Activated naive CD4-positive, alpha-beta T cell treated with anti-CD3 and anti-CD28 coated beads for 36 hours (primary cell): ENCODE results near the gene CTNNAL1. TPM values are rescaled to one million over a fixed set of nuclear protein-coding genes. Genes with fewer than 3 reads are reported as not detected.
"Not testable (repeated sequence)": the region's sequence is repeated elsewhere in the genome, so short reads cannot be mapped to it uniquely, and the experiment has no call there.

Experiments
- CTCF ChIA-PET: fragments of 350-600 bp; sonication (Branson Sonifier 250); formaldehyde crosslinking; loops from one replicate; lab custom pipeline; 2021; ENCODE audit warnings: antibody characterized with exemption; lab: Charles Lee
- DNase-seq: peaks from one replicate; pipeline ENCODE4 v3.0.0-alpha.2; 2020
- H3K27ac Mint-ChIP-seq: one replicate; pipeline ENCODE4 v1.8.0; 2021; ENCODE audit warnings: mild to moderate bottlenecking, mixed read lengths
- H3K27me3 Mint-ChIP-seq: one replicate; pipeline ENCODE4 v1.8.0; 2021; ENCODE audit warnings: low read depth, mixed read lengths
- H3K36me3 Mint-ChIP-seq: one replicate; pipeline ENCODE4 v1.8.0; 2021; ENCODE audit warnings: low read depth, mixed read lengths
- H3K4me1 Mint-ChIP-seq: one replicate; pipeline ENCODE4 v1.8.0; 2021; ENCODE audit warnings: low read depth, mixed read lengths
- H3K4me3 Mint-ChIP-seq: one replicate; pipeline ENCODE4 v1.8.0; 2021; ENCODE audit warnings: mild to moderate bottlenecking, moderate library complexity, mixed read lengths
- H3K9me3 Mint-ChIP-seq: one replicate; pipeline ENCODE4 v1.8.0; 2021; ENCODE audit warnings: mixed read lengths
- intact Hi-C: fragments of 100-400 bp; cut with micrococcal nuclease; formaldehyde crosslinking; loops from one replicate; pipeline ENCODE4 v1.15.1; 2023
- microRNA-seq: library from miRNA; unstranded; fragments of <30 nt; microRNA quantifications from one replicate; pipeline ENCODE4 v1.2.0, GENCODE V29; 2022; ENCODE audit warnings: borderline microRNAs expressed, borderline replicate concordance
- total RNA-seq, 2 experiments: library from RNA; stranded (reverse); gene quantifications; one replicate each; pipeline ENCODE4 v1.2.3, GENCODE V29; 2021

The CTNNAL1 gene
- total RNA-seq, 2 experiments from 2014 or later = 18.4 to 19.0 TPM

GRCh38 chr9:108910914-108911313, 102.4 kb downstream of the CTNNAL1 start:
- intact Hi-C loops = no loop called here
- no peaks in the 10 kb centered on the region for H3K27me3 Mint-ChIP-seq
- peaks cover 44% of the 10 kb centered on the region for H3K36me3 Mint-ChIP-seq
- H3K4me3 Mint-ChIP-seq = no peak overlapping the region
- H3K27ac Mint-ChIP-seq = no peak overlapping the region
- no peaks in the 10 kb centered on the region for H3K9me3 Mint-ChIP-seq
- no peak for DNase-seq
- CTCF ChIA-PET = no interaction called here
- H3K4me1 Mint-ChIP-seq = peaks cover 12% of the 10 kb centered on the region

GRCh38 chr9:108910402-108910801, 102.9 kb downstream of the CTNNAL1 start:
- CTCF ChIA-PET = no interaction called here
- Mint-ChIP-seq H3K27me3 (no peaks in the 10 kb centered on the region), H3K27ac (no peak overlapping the region), H3K4me1 (peaks cover 12% of the 10 kb centered on the region), H3K4me3 (no peak overlapping the region), H3K36me3 (peaks cover 41% of the 10 kb centered on the region), H3K9me3 (no peaks in the 10 kb centered on the region)
- DNase-seq = no peak
- intact Hi-C loops = no loop called here

DNA sequence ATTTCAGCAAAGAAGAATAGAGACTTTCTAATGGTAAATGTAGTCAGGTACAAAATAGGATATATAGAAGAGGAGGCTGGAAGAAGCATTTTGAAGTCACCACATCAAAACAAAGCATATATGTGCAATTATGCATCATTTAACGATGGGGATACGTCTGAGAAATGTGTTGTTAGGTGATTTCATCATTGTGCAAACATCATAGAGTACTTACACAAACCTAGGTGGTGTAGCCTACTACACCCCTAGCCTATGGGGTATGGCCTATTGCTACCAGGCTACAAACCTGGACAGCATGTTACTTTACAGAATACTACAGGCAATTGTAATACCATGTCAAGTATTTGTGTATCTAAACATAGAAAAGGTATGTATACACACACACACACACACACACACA, 107.8 kb downstream of the CTNNAL1 start:
- intact Hi-C loops = no loop called here
- no peak overlapping the region for H3K4me3 Mint-ChIP-seq
- H3K27me3 Mint-ChIP-seq = no peaks in the 10 kb centered on the region

DNA sequence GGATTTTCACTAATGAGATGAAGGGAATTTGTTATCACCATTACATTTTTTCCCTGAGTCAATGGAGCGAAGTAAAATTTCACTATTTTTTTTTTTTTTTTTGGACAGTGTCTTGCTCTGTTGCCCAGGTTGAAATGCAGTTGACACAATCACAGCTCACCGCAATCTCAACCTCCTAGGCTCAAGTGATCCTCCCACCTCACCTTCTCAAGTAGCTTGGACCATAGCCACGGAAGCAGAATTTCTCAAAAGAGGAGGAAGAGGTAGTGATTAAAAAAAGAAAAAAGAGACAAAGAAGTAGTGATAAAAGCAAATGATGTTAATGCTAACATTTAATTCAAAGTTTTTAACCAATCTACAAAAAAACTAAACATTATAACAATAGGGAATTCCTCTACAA, 109.1 kb downstream of the CTNNAL1 start:
- no peak overlapping the region for H3K4me3 Mint-ChIP-seq
- no peaks in the 10 kb centered on the region for H3K9me3 Mint-ChIP-seq
- intact Hi-C loops = no loop called here
- H3K36me3 Mint-ChIP-seq = peaks cover 36% of the 10 kb centered on the region
- no peak for DNase-seq
- no peak overlapping the region for H3K27ac Mint-ChIP-seq
- no peaks in the 10 kb centered on the region for H3K27me3 Mint-ChIP-seq
- H3K4me1 Mint-ChIP-seq = no peaks in the 10 kb centered on the region
- CTCF ChIA-PET = interaction anchor here (0.7 to 1.4 kb wide), 3 partner anchors 9 to 14 kb away, joined by 3 read pairs; no protein-coding TSS in a partner anchor

More for the DNA sequence above, 107.8 kb downstream of the CTNNAL1 start:
- no peak overlapping the region for H3K27ac Mint-ChIP-seq
- DNase-seq = no peak
- no peaks in the 10 kb centered on the region for H3K4me1 Mint-ChIP-seq
- CTCF ChIA-PET = no interaction called here
- peaks cover 38% of the 10 kb centered on the region for H3K36me3 Mint-ChIP-seq
- H3K9me3 Mint-ChIP-seq = no peaks in the 10 kb centered on the region

DNA sequence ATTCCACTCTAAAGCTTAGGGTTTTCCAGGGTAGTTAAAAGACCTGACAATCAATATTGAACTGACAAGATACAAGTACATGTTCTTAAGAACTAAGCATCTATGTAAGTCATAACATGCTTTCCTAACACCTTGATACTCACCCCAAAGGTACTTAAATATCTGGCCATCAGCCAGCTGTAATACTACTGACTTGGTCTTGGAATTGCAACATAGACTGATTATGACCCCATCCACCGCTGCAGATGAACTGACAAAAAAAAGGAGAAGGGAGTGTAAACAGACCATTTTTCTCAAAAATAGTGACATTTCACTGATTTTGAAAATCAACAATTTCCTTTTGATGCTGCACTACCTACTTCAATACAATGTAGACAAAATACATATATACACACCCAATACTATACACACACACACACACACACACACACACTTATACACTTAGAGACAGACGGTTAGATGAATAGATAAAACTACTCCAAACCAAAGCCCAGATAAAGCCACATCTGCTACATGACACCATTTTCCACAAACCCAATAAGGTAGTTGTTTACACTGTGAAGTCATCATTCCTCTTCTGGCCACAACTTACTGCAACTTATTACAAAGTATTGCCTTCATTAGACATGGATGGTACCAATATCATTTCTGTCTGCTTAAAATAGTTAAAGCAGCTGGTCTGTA, 109.7 kb downstream of the CTNNAL1 start:
- intact Hi-C loops = no loop called here
- H3K27ac Mint-ChIP-seq = no peak overlapping the region
- no peak for DNase-seq
- H3K4me1 Mint-ChIP-seq = no peaks in the 10 kb centered on the region
- H3K27me3 Mint-ChIP-seq = no peaks in the 10 kb centered on the region
- no peaks in the 10 kb centered on the region for H3K9me3 Mint-ChIP-seq
- H3K4me3 Mint-ChIP-seq = no peak overlapping the region
- CTCF ChIA-PET = no interaction called here
- H3K36me3 Mint-ChIP-seq = peaks cover 34% of the 10 kb centered on the region

DNA sequence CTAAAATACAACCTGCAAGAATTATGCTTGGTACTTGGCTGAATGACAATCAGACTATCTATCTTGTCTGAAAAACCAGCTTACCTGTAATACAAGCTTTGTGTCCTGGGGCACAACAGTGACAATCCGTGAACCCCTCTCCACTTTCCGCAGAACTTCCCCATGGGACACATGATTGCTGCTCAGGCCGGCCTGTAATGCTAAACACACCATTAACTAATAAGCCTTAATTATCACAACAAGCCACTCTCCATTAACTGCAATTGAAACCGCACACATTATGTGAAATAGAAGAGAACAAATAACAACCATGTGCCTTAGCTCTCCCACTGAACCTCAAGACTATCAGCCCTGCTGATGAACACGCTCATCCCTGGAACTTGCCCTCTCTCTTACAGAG, 113.1 kb downstream of the CTNNAL1 start:
- H3K4me1 Mint-ChIP-seq = no peaks in the 10 kb centered on the region
- DNase-seq = no peak
- no peak overlapping the region for H3K4me3 Mint-ChIP-seq
- intact Hi-C loops = no loop called here
- no peaks in the 10 kb centered on the region for H3K9me3 Mint-ChIP-seq
- no peak overlapping the region for H3K27ac Mint-ChIP-seq
- CTCF ChIA-PET = interaction anchor here (1.3 to 1.4 kb wide), 2 partner anchors 9 to 21 kb away, joined by 3 to 4 read pairs; no protein-coding TSS in a partner anchor
- no peaks in the 10 kb centered on the region for H3K27me3 Mint-ChIP-seq
- H3K36me3 Mint-ChIP-seq = peaks cover 48% of the 10 kb centered on the region

DNA sequence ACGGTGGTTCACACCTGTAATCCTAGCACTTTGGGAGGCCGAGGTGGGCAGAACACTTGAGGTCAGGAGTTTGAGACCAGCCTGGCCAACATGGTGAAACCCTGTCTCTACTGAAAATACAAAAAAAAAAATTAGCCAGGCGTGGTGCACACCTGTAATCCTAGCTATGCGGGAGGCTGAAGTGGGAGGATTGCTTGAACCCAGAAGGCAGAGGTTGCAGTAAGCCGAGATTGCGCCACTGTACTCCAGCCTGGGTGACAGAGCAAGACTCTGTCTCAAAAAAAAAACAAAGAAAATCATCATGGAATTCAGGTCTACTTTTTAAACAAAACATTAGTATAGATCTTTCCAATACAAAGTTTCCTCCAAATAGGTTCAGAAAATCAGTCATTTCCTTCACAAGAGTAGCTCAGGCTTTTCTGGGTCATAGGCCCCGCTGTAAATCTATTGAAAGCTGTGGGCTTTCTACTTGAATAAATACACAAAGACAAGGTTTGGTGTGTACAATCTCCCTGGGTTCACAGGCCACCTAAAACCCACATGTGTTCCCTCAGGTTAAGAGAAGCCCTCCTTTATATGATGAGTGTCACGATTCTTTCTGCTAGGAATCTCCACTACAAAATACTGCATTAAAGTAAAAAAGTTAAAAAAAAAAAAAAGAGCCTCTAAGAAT, 114.1 kb downstream of the CTNNAL1 start:
- H3K4me3 Mint-ChIP-seq, H3K27ac Mint-ChIP-seq, H3K27me3 Mint-ChIP-seq, intact Hi-C loops, H3K9me3 Mint-ChIP-seq, H3K4me1 Mint-ChIP-seq, DNase-seq: not testable (repeated sequence)
- CTCF ChIA-PET = interaction anchor here (0.6 to 1.4 kb wide), 5 partner anchors 10 to 1451 kb away, joined by 3 to 5 read pairs (median 3); no protein-coding TSS in a partner anchor
- peaks cover 52% of the 10 kb centered on the region for H3K36me3 Mint-ChIP-seq

DNA sequence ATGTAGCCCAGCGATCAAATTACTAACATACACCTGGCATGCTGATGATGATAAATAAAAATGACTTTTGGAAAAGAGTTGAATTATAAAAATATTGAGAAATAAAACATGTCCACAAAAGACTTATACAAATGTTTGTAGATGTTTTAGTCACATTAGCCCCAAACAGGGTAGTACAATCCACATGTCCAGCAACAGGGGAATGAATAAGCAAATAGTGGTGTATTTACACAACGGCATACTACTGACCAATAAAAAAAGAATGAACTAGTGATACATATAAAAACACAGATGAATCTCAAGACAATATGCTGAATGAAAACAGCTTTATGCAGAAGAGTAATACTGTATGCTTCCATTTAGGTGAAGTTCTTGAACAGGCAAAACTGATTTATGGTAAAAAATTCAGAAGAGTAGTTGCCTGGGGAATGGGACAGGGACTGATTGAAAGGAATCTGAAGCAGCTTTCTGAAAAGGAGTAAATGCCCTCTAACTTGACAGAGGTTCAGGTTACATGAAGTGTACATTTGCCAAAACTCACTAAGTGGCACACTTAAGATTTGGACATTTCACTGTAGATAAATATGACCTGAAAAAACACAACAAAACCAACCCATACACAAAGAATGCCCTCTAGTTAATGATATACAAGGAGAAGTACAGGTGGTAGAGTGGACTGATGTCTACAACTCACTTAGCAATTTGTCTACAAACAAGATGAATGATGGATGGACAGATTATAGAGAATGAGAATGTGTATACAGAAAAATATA, 115.8 kb downstream of the CTNNAL1 start:
- H3K4me3 Mint-ChIP-seq = no peak overlapping the region
- no peak for DNase-seq
- no peaks in the 10 kb centered on the region for H3K27me3 Mint-ChIP-seq
- no peaks in the 10 kb centered on the region for H3K9me3 Mint-ChIP-seq
- H3K27ac Mint-ChIP-seq = no peak overlapping the region
- peaks cover 50% of the 10 kb centered on the region for H3K36me3 Mint-ChIP-seq
- intact Hi-C loops = no loop called here
- CTCF ChIA-PET = no interaction called here
- no peaks in the 10 kb centered on the region for H3K4me1 Mint-ChIP-seq

DNA sequence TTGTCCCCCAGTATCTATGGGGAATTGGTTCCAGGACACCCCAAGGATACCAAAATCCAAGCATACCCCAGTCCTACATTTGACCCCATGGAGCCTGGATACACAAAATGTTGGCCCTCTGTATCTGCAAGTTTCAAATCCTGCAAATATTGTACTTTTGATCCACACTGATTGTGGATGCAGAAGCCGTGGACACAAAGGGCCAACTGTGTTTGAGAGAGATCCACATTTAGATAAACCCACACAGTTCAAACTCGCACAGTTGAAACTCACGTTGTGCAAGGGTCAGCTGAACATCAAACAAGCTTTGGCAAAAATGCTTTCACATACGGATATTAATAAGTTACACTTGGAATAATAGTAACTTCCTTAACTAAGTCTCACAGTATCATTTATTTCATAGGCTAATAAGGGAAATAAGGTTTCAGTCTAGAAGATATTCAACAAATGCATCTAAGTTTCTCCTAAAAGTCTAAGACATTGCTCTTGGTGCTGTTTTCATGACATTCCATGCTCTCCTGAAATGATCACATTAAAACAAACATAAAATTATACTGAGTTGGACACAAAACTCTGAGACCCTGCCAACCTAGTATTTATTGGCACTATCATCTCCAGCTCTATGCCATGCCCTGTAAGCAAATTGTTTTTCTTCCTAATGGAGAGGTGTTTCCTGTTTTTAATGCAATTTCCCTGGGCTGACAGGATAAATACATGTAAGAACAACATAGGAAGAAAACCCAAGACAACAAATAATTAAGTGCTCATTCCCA, 118.9 kb downstream of the CTNNAL1 start:
- Mint-ChIP-seq H3K4me1 (peaks cover 2% of the 10 kb centered on the region), H3K27ac (no peak overlapping the region), H3K9me3 (no peaks in the 10 kb centered on the region), H3K27me3 (no peaks in the 10 kb centered on the region), H3K36me3 (peaks cover 57% of the 10 kb centered on the region), H3K4me3 (no peak overlapping the region)
- intact Hi-C loops = no loop called here
- DNase-seq = no peak
- CTCF ChIA-PET = no interaction called here

Small RNA genes within 50 kb of the gene (microRNA-seq; reads per million reads assigned to microRNA genes)
- 368 reads per million, percentile 75 among the genes with 10 or more reads in this experiment for gene MIR32

Other genes with a start within 250 kb of the CTNNAL1 start
- gene ACTL7B, start 157.5 kb downstream of the CTNNAL1 start, total RNA-seq = not detected
- gene ACTL7A, start 151.2 kb downstream of the CTNNAL1 start, total RNA-seq = not detected
- gene ELP1, start 79.4 kb downstream of the CTNNAL1 start, total RNA-seq = 10 to 100 TPM; 22.3 to 27.3 TPM
- 10 to 100 TPM; 10.7 to 11.2 TPM for gene ABITRAM, start 79.1 kb downstream of the CTNNAL1 start, total RNA-seq
- 10 to 100 TPM; 19.9 TPM for gene TMEM245, start 106.4 kb upstream of the CTNNAL1 start, total RNA-seq
- not detected for gene FRRS1L, start 153.8 kb upstream of the CTNNAL1 start, total RNA-seq